Activated CD8-positive, alpha-beta memory T cell treated with anti-CD3 and anti-CD28 coated beads, Interleukin-2, amount 50 U/mL, for 48 hours (primary cell): ENCODE data around the gene BCO1.

Experiments used
- DNase-seq: peaks from one replicate; pipeline ENCODE4 v3.0.0-alpha.2; 2020

Gene BCO1

GRCh38 chr16:81279392-81279791 is 40.9 kb downstream of the BCO1 start:
- no peak for DNase-seq

GRCh38 chr16:81280393-81280792 is 41.9 kb downstream of the BCO1 start:
- no peak for DNase-seq

- no peak for DNase-seq
These were observed 44.6 kb downstream of the BCO1 start for GRCh38 chr16:81283044-81283443.

GRCh38 chr16:81284995-81285600 is 46.6 kb downstream of the BCO1 start:
- DNase-seq = no peak

GRCh38 chr16:81286190-81286589 is 47.7 kb downstream of the BCO1 start:
- no peak for DNase-seq

GRCh38 chr16:81291117-81291516 is 52.6 kb downstream of the BCO1 start:
- no peak for DNase-seq

GRCh38 chr16:81292936-81293335 is 54.4 kb downstream of the BCO1 start:
- DNase-seq = no peak

- DNase-seq = no peak
These were observed 55.7 kb downstream of the BCO1 start for GRCh38 chr16:81293909-81294802.

- DNase-seq = no peak
These were observed 58.1 kb downstream of the BCO1 start for GRCh38 chr16:81296631-81297030.

GRCh38 chr16:81307770-81308169 is 69.3 kb downstream of the BCO1 start:
- no peak for DNase-seq

- DNase-seq = no peak
These were observed 71.7 kb downstream of the BCO1 start for GRCh38 chr16:81310045-81310644.

- no peak for DNase-seq
These were observed 73.3 kb downstream of the BCO1 start for GRCh38 chr16:81311762-81312161.

GRCh38 chr16:81313701-81314602 is 75.5 kb downstream of the BCO1 start:
- no peak for DNase-seq

- DNase-seq = peak; percentile 95
These were observed 76.2 kb downstream of the BCO1 start, which contains the start of gene GAN for GRCh38 chr16:81314603-81315270. GAN (plus strand) TSS chr16:81314962; CDS start chr16:81315114, 152 bp downstream.

GRCh38 chr16:81315271-81316175 is 77.0 kb downstream of the BCO1 start:
- DNase-seq = peak; percentile 79

- DNase-seq = no peak
These were observed 77.6 kb downstream of the BCO1 start for GRCh38 chr16:81316176-81316496.

- DNase-seq = no peak
These were observed 80.2 kb downstream of the BCO1 start for GRCh38 chr16:81318711-81319110.

GRCh38 chr16:81319221-81319912 is 80.9 kb downstream of the BCO1 start:
- no peak for DNase-seq

GRCh38 chr16:81321039-81321438 is 82.5 kb downstream of the BCO1 start:
- no peak for DNase-seq

- no peak for DNase-seq
These were observed 83.0 kb downstream of the BCO1 start for GRCh38 chr16:81321536-81321935.

GRCh38 chr16:81324808-81325207 is 86.3 kb downstream of the BCO1 start:
- DNase-seq = no peak
